Measurements from ENCODE around the gene BEST2.
"Not testable (repeated sequence)": the region's sequence is repeated elsewhere in the genome, so short reads cannot be mapped to it uniquely, and the experiment has no call there.

Gene BEST2

DNA sequence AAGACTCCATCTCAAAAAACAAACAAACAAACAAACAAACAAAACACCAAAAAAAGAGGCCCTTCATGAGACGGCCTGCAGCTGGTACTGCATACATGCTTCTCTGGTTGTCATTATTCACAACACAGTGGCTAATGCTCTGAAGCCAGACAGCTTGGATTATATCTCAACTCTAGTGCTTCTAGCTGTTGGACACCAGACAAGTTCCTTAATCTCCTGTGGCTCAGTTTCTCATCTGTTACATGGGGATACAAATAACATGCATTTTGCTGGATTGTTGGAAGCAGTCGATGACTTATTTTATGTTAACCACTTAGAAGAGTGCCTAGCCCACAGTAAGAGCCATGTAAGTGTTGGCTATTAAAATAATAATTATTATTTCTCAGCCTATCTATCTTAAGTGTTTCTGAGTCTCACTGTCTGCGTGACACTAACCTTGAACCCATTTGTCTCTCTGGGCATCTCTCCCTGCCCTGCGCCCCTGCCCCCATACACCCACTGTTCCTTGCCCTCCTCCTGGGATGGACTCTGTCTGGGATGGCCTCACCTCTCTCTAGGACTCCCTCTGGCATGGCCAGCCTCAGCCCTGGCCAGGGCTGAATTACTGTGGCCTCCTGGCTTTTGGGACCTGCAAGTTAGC lies 36.6 kb downstream of the BEST2 start:
- no peak for DNase-seq (ENCODE audit: low spot score)

DNA sequence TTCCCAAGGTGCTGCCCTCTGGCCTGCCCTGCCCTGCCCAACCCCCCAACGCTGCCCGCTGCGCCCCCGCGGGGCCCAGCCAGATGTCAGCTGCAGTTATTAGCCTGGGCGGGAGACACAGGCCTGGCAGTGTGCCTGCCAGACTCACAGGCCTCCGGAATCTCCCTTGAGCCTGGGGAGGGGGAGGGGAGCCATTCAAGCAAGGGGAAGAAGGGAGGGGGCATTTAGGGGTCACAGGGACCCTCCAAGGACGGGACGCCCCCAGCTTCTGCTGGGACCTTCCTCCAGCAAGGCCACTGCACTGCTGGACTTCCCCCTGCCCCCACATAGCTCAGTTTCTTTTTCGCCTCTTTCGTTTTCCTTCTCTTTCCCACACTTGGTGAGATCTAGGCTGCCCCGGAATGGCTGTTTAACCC lies 37.1 kb downstream of the BEST2 start:
- peak; percentile 71 for DNase-seq (ENCODE audit: low spot score)

GRCh38 chr19:12789098-12789903 lies 37.7 kb downstream of the BEST2 start:
- peak; percentile 14 for DNase-seq (ENCODE audit: low spot score)

DNA sequence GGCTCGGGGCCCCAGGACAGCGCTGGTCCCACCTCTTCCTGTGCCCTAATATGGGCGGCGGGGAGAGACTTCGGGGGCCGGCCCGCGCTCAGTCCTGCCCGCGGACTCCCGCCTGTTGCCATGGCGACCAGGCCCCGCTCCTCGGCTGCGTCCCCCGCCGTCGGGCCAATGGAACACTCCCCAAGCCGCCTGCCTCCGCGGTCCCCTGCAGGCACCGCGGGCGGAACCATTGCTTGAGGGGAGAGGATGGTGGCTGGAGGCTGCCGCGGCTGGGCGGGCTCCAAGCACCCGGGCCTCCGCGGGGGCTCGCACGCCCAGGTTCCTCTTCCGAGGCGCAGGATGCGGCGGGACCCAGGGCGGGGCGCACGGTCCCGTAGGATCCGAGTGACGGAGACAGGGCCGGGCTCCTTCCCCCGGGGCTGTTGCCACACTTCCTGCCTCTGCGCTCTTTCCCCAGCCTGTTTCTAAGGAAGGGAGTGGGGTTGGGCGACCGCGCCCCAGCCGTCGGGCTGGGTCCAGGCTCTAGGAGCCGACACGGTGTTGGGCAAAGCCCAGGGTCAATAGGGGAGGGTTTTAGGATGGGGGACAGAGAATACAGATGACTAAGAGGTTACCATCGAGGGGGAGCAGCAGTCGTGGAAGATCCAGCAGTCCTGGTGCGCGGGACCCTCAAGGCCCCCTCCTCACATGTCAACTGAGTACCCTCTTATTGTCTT lies 38.5 kb downstream of the BEST2 start:
- DNase-seq (ENCODE audit: low spot score) = peak; percentile 97

GRCh38 chr19:12790628-12791344 lies 39.2 kb downstream of the BEST2 start:
- no peak for DNase-seq (ENCODE audit: low spot score)

DNA sequence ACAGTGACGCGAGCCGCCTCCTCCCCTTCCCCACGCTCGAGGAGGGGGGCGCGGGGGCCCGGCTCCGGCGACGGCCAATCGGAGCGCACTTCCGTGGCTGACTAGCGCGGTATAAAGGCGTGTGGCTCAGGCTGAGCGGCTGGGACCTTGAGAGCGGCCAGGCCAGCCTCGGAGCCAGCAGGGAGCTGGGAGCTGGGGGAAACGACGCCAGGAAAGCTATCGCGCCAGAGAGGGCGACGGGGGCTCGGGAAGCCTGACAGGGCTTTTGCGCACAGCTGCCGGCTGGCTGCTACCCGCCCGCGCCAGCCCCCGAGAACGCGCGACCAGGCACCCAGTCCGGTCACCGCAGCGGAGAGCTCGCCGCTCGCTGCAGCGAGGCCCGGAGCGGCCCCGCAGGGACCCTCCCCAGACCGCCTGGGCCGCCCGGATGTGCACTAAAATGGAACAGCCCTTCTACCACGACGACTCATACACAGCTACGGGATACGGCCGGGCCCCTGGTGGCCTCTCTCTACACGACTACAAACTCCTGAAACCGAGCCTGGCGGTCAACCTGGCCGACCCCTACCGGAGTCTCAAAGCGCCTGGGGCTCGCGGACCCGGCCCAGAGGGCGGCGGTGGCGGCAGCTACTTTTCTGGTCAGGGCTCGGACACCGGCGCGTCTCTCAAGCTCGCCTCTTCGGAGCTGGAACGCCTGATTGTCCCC lies 39.9 kb downstream of the BEST2 start, which contains the start of gene JUNB:
Gene JUNB, plus strand, starts transcription at position 142 of the 706 bp plus-strand sequence. Its CDS starts 286 bp downstream, at position 428.
- DNase-seq (ENCODE audit: low spot score) = peak; percentile 95

DNA sequence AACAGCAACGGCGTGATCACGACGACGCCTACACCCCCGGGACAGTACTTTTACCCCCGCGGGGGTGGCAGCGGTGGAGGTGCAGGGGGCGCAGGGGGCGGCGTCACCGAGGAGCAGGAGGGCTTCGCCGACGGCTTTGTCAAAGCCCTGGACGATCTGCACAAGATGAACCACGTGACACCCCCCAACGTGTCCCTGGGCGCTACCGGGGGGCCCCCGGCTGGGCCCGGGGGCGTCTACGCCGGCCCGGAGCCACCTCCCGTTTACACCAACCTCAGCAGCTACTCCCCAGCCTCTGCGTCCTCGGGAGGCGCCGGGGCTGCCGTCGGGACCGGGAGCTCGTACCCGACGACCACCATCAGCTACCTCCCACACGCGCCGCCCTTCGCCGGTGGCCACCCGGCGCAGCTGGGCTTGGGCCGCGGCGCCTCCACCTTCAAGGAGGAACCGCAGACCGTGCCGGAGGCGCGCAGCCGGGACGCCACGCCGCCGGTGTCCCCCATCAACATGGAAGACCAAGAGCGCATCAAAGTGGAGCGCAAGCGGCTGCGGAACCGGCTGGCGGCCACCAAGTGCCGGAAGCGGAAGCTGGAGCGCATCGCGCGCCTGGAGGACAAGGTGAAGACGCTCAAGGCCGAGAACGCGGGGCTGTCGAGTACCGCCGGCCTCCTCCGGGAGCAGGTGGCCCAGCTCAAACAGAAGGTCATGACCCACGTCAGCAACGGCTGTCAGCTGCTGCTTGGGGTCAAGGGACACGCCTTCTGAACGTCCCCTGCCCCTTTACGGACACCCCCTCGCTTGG lies 40.7 kb downstream of the BEST2 start:
- peak; percentile 29 for DNase-seq (ENCODE audit: low spot score)

GRCh38 chr19:12792853-12793289 lies 41.3 kb downstream of the BEST2 start:
- DNase-seq (ENCODE audit: low spot score) = peak; percentile 9

DNA sequence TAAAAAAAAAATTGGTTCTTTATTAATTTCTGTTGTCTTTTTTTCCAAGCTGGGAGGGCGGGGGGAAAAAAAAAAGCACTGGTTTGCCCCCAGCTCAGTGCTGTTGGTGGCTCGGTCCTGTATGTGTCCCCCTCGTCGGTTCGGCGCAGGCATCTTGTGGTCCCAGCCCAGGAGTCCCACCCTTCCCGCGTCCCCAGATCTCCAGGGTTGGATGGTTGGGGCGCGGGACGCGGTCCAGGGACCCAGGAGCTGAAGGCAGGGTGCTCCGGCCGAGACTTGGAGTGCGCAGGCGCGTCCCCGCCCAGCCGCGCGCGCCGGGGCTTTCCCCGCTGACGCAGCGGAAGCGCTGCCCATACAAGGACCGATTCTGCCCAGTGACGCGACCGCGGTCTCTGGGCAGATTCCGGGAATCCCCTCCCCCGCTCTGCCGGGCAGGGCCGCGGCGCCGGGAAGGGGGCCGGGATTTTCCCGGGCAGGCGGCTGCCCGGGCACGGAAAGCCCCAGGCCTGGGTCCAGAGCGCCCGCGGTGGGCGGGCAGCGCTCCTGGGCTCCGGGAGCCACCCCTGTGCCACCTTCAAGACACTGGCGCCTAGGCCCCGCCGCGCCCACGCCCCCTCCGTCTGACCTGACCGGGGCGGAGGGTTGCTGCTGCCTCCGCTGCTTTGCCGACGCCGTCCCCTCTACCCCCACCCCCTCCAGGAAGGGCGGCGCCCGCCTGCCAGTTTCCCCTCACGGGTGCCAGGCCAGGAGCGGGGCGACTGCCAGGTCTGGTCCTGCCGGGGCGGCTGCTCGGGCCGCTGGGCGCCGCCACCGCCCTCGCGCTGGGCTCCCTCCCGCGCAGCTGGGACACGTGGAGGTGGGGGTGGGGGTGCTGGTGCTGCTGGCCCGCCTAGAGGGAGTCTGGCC lies 42.0 kb downstream of the BEST2 start:
- DNase-seq (ENCODE audit: low spot score) = peak; percentile 98

DNA sequence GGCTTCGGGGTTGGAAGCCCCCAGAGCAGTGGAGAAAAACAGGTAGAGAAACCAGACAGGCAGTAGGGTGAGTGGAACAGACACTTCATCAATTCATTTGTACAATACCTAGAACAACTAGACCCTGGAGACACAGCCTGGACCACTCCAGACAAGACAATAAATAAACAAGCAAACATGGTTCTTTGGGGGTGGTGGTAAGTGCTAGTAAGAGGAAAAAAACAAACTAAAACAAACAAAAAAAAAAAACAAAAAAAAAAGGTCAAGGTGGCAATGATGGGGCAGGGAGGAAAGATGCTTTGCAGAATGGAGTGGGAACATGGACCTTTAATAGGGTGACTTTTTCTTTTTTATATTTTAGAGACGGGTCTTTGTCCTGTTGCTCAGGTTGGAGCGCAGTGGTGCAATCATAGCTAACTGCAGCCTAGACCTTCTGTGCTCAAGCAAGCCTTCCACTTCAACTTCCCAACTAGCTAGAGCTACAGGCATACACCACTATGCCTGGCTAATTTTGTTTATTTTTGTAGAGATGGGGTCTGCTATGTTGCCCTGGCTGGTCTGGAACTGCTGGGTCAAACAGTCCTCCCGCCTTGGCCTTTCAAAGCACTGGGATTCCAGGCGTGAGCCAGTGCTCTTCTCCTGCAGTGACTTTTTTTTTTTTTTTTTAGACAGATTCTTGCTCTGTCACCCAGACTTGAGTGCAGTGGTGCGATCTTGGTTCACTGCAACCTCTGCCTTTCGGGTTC lies 42.8 kb downstream of the BEST2 start:
- no peak for DNase-seq (ENCODE audit: low spot score)

DNA sequence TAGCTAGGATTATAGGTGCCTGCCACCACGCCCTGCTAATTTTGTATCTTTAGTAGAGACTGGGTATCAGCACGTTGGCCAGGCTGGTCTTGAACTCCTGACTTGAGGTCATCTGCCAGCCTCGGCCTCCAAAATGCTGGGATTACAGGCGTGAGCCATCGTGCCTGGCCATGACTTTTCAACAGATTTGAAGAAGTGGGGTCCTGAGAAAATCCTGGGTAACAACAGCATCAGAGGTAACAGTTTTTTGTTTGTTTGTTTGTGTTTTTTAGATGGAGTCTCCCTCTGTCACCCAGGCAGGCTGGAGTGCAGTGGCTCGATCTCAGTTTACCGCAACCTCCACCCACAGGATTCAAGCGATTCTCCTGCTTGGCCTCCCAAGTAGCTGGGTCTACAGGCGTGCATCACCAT lies 43.4 kb downstream of the BEST2 start:
- DNase-seq (ENCODE audit: low spot score) = no peak

GRCh38 chr19:12796146-12797071 lies 44.8 kb downstream of the BEST2 start:
- DNase-seq (ENCODE audit: low spot score) = peak; percentile 71

DNA sequence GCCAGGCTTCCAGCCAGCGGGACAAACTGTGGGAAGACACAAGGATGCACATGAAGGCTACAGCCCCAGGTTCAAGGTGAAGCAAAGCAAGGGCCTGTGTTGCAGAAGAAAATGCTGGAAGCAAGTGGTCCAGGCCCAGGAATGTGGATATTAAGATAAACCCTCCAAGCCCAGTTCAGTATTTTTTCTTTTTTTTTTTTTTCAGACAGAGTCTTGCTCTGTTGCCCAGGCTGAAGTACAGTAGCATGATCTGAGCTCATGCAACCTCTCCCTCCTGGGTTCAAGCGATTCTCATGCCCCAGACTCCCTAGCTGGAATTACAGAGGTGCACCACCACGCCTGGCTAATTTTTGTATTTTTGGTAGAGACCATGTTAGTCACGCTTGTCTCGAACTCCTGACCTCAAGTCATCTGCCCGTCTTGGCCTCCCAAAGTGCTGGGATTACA lies 45.6 kb downstream of the BEST2 start:
- DNase-seq (ENCODE audit: low spot score) = no peak

GRCh38 chr19:12797607-12798006 lies 46.0 kb downstream of the BEST2 start:
- not testable (repeated sequence) for DNase-seq (ENCODE audit: low spot score)

DNA sequence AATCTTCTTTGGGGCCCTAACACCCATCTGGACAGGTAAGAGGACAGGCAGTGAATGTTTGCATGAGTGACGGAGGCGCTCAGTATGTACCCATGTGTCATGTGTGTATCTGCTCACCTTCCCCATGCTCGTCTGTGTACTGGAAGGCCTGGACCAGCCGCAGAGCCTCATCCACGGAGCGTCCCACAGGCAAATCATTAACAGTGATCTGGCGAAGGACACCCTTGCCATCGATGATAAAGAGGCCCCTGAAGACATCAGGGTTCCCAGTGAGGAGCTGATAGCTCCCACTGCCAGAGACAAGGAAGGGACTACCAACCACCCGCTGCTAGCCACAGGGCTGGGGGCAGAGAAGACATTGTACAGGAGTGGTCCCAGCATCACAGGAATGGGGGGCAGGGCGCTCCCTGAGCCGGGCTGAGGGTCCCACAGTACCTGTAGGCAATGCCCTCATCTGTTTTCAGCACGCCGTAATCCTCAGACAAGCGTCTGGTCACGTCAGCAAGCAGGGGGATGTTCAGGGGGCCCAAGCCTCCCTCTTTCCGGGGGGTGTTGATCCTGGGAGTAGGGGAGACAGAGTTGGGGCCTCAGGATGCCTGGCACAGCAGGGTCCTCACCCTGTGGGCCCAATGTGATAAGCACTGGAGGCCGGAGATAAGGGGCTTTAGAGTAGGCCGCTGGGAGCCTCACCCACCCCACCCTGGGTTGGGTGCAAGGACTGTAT lies 48.3 kb downstream of the BEST2 start:
- no peak for DNase-seq (ENCODE audit: low spot score)

GRCh38 chr19:12800466-12800770 lies 48.8 kb downstream of the BEST2 start:
- no peak for DNase-seq (ENCODE audit: low spot score)

GRCh38 chr19:12800923-12801465 lies 49.4 kb downstream of the BEST2 start:
- DNase-seq (ENCODE audit: low spot score) = peak; percentile 34

Data from AG08396 (cell line).